ENCODE results near the gene CNKSR3.

The CNKSR3 gene

DNA sequence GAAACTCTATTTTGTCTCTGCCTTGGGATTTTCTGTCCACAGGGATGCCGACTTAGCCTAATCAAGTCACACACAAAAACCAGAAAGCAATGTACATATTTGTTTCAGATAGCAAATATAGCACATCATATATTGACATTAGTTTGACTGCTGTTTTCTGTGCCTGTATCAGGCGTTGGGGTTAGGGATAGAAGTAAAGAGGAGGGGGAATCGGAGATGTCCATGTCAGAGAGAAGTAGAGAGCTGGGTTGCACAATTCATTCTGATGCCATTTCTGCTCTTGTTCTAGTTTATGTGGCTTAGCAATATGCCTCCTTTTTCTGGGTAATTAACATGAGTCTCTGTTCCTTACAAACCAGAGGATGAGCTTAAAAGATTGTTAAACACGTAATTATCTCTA lies 139.2 kb downstream of the CNKSR3 start:
- TF ChIP-seq, protein P1, sequence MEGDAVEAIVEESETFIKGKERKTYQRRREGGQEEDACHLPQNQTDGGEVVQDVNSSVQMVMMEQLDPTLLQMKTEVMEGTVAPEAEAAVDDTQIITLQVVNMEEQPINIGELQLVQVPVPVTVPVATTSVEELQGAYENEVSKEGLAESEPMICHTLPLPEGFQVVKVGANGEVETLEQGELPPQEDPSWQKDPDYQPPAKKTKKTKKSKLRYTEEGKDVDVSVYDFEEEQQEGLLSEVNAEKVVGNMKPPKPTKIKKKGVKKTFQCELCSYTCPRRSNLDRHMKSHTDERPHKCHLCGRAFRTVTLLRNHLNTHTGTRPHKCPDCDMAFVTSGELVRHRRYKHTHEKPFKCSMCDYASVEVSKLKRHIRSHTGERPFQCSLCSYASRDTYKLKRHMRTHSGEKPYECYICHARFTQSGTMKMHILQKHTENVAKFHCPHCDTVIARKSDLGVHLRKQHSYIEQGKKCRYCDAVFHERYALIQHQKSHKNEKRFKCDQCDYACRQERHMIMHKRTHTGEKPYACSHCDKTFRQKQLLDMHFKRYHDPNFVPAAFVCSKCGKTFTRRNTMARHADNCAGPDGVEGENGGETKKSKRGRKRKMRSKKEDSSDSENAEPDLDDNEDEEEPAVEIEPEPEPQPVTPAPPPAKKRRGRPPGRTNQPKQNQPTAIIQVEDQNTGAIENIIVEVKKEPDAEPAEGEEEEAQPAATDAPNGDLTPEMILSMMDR (IDR thresholded peaks at IDR 0.05; ENCODE audit: insufficient read depth, low read length, poor library complexity, severe bottlenecking): no peak

DNA sequence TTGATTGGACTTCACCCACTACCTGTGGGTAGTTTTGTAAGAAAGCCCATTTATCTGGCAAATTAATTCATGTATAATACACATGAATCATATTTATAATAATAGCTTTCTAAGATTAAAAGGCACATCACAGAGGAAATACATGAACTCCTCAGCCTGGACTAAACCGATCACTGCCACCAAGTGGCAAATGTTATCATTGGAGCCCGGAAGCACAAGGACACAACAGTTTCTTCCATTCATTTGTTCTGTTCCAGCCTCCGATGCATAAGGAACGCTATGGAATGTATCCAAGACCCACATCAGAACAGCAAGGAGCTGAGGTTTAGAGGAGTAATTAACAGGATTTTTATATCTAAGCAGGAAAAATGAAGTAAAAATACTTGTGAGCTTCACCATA lies 139.9 kb downstream of the CNKSR3 start:
- Histone ChIP-seq H3K36me3 (ENCODE audit: control insufficient read depth, insufficient read depth, low read length) (no peaks in the 10 kb centered on the region), H3K27me3 (replicated peaks; ENCODE audit: control insufficient read depth, insufficient read depth, low read length) (no peaks in the 10 kb centered on the region), H3K4me3 (replicated peaks; ENCODE audit: low read depth, low read length) (no peak overlapping the region)
- no peak for DNase-seq (ENCODE audit: extremely low read depth, insufficient read length)
- TF ChIP-seq, protein P1 (IDR thresholded peaks at IDR 0.05; ENCODE audit: insufficient read depth, low read length, poor library complexity, severe bottlenecking): peak; percentile 54

More for the DNA sequence above, 139.2 kb downstream of the CNKSR3 start:
- Histone ChIP-seq H3K27me3 (replicated peaks; ENCODE audit: control insufficient read depth, insufficient read depth, low read length) (no peaks in the 10 kb centered on the region), H3K4me3 (replicated peaks; ENCODE audit: low read depth, low read length) (no peak overlapping the region), H3K36me3 (ENCODE audit: control insufficient read depth, insufficient read depth, low read length) (no peaks in the 10 kb centered on the region)
- no peak for DNase-seq (ENCODE audit: extremely low read depth, insufficient read length)

DNA sequence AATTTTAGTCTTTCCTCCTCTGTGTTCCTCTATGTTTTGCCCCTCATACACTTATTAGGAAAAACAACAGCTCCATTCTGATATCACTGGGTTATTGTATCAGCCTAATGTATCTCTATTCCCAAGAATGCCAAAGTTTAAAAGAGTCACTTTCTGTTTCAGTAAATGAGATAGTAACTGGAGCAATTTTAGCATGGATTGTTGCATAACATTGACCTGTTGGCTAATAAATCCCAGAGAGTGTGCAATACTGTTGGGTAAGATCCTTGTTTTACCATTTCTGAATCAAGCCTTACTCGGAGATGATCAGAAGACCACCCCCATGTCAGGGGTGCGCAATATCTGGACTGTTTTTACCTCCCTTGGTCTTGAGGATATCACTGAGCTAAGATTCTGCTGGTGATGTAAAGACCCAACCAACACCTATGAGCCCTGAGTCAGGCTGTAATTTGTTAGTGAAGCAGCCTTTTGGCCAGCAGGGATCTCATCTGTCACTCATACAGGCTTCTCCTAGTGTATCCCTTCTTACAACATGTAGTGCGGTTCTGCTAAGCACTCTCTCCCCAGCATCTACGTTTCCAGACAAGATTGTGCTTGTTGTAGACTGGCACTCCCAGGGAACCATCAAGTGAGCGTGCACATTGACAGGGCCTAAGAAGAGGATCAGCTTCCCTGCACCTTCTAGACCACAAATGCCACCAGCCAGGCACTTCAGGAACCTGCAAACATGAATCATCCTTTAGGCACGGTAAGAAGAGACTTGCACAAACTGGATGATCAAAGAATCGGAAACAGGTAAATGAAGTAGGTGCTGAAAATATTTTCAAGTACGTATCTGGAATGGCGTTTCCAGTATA lies 142.4 kb downstream of the CNKSR3 start:
- no peaks in the 10 kb centered on the region for H3K36me3 ChIP-seq (ENCODE audit: control insufficient read depth, insufficient read depth, low read length)
- no peaks in the 10 kb centered on the region for H3K27me3 ChIP-seq (replicated peaks; ENCODE audit: control insufficient read depth, insufficient read depth, low read length)
- no peak for DNase-seq (ENCODE audit: extremely low read depth, insufficient read length)
- H3K4me3 ChIP-seq (replicated peaks; ENCODE audit: low read depth, low read length): no peak overlapping the region
- TF ChIP-seq, protein P1 (IDR thresholded peaks at IDR 0.05; ENCODE audit: insufficient read depth, low read length, poor library complexity, severe bottlenecking): no peak

DNA sequence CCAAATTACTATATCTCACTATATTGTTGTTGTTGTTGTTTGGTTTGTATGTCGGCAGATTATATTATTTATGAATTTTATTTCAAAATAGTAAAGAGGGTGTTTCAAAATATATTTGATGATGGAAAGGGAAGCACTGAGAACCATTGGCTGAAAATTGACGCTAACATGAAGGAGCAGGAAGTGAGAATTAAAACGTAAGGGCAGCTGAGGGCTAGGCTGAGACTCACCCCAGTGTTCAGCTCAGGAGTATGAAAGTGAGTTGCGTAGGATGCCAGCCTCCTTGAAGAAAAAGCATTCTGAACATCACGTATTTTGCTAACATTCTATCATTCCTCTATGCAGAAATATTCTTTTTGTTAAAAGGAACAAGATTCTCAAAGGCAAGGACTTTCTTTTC lies 143.1 kb downstream of the CNKSR3 start:
- DNase-seq (ENCODE audit: extremely low read depth, insufficient read length): no peak
- Histone ChIP-seq H3K4me3 (replicated peaks; ENCODE audit: low read depth, low read length) (no peak overlapping the region), H3K27me3 (replicated peaks; ENCODE audit: control insufficient read depth, insufficient read depth, low read length) (no peaks in the 10 kb centered on the region), H3K36me3 (ENCODE audit: control insufficient read depth, insufficient read depth, low read length) (no peaks in the 10 kb centered on the region)
- TF ChIP-seq, protein P1 (IDR thresholded peaks at IDR 0.05; ENCODE audit: insufficient read depth, low read length, poor library complexity, severe bottlenecking): no peak

GRCh38 chr6:154363821-154364220 lies 146.7 kb downstream of the CNKSR3 start:
- TF ChIP-seq, protein P1 (IDR thresholded peaks at IDR 0.05; ENCODE audit: insufficient read depth, low read length, poor library complexity, severe bottlenecking): no peak
- no peak overlapping the region for H3K4me3 ChIP-seq (replicated peaks; ENCODE audit: low read depth, low read length)
- DNase-seq (ENCODE audit: extremely low read depth, insufficient read length): no peak
- H3K36me3 ChIP-seq (ENCODE audit: control insufficient read depth, insufficient read depth, low read length): no peaks in the 10 kb centered on the region
- H3K27me3 ChIP-seq (replicated peaks; ENCODE audit: control insufficient read depth, insufficient read depth, low read length): no peaks in the 10 kb centered on the region
